ENCODE results near the gene TTC13. TPM values are rescaled to one million over a fixed set of nuclear protein-coding genes. Genes with fewer than 3 reads are reported as not detected.
A peak's percentile ranks its signal among the peaks of the same experiment; 100 is the strongest.

The TTC13 gene
- total RNA-seq, 2 experiments from 2014 or later = 13.4 to 15.5 TPM

- H3K4me1 Mint-ChIP-seq (ENCODE audit: low read depth) = peaks cover 18% of the 10 kb centered on the region
- ChIA-PET POLR2A (no interaction called here), CTCF (interaction anchor here (1.7 kb wide), 1 partner anchor 66 kb away, joined by 4 read pairs; no protein-coding TSS in a partner anchor)
- intact Hi-C loops (cut with micrococcal nuclease) = no loop called here
- H3K9me3 Mint-ChIP-seq = no peaks in the 10 kb centered on the region
- DNase-seq (no peak), ATAC-seq (no peak)
- TF ChIP-seq CTCF (IDR thresholded peaks at IDR 0.05) = no peak
- no peaks in the 10 kb centered on the region for H3K27me3 Mint-ChIP-seq
- no peak overlapping the region for H3K4me3 Mint-ChIP-seq
- peaks cover 13% of the 10 kb centered on the region for H3K36me3 Mint-ChIP-seq (ENCODE audit: low read depth)
- H3K27ac Mint-ChIP-seq = no peak overlapping the region
Measured at GRCh38 chr1:230982696-230983095, 4.0 kb upstream of the TTC13 start.

- H3K27ac Mint-ChIP-seq = no peak overlapping the region
- DNase-seq = no peak
- no peaks in the 10 kb centered on the region for H3K9me3 Mint-ChIP-seq
- no peak for TF ChIP-seq CTCF (IDR thresholded peaks at IDR 0.05)
- H3K27me3 Mint-ChIP-seq = no peaks in the 10 kb centered on the region
- ChIA-PET POLR2A (interaction anchor here (1.2 kb wide), 1 partner anchor 113 kb away, joined by 4 read pairs; no protein-coding TSS in a partner anchor), CTCF (interaction anchor here (0.7 to 1.8 kb wide), 2 partner anchors 41 to 58 kb away, joined by 3 read pairs; no protein-coding TSS in a partner anchor)
- peaks cover 32% of the 10 kb centered on the region for H3K4me1 Mint-ChIP-seq (ENCODE audit: low read depth)
- intact Hi-C loops (cut with micrococcal nuclease) = loop anchor here (5.0 kb wide), 1 partner anchor 63 kb away; no protein-coding TSS in a partner anchor
- H3K36me3 Mint-ChIP-seq (ENCODE audit: low read depth) = peaks cover 25% of the 10 kb centered on the region
- no peak for ATAC-seq
- no peak overlapping the region for H3K4me3 Mint-ChIP-seq
Measured at GRCh38 chr1:230979952-230980351, 1.3 kb upstream of the TTC13 start.

GRCh38 chr1:230979389-230979716 lies 692 bp upstream of the TTC13 start:
- ChIA-PET CTCF (interaction anchor here (0.7 to 1.8 kb wide), 3 partner anchors 11 to 57 kb away, joined by 3 to 4 read pairs (median 3); no protein-coding TSS in a partner anchor), POLR2A (interaction anchor here (1.0 to 1.8 kb wide), 5 partner anchors 19 to 232 kb away, joined by 3 to 6 read pairs (median 5); no protein-coding TSS in a partner anchor)
- no peak overlapping the region for H3K4me3 Mint-ChIP-seq
- H3K27me3 Mint-ChIP-seq = no peaks in the 10 kb centered on the region
- ATAC-seq = no peak
- no peak for TF ChIP-seq CTCF (IDR thresholded peaks at IDR 0.05)
- intact Hi-C loops (cut with micrococcal nuclease) = loop anchor here (5.0 kb wide), 1 partner anchor 62 kb away; no protein-coding TSS in a partner anchor
- H3K36me3 Mint-ChIP-seq (ENCODE audit: low read depth) = peaks cover 27% of the 10 kb centered on the region
- H3K27ac Mint-ChIP-seq = no peak overlapping the region
- H3K9me3 Mint-ChIP-seq = no peaks in the 10 kb centered on the region
- H3K4me1 Mint-ChIP-seq (ENCODE audit: low read depth) = peaks cover 34% of the 10 kb centered on the region
- no peak for DNase-seq

- Mint-ChIP-seq H3K27ac (peak overlapping the region; percentile 94), H3K4me3 (peak overlapping the region; percentile 87), H3K27me3 (no peaks in the 10 kb centered on the region), H3K36me3 (ENCODE audit: low read depth) (peaks cover 22% of the 10 kb centered on the region), H3K9me3 (no peaks in the 10 kb centered on the region), H3K4me1 (ENCODE audit: low read depth) (peaks cover 38% of the 10 kb centered on the region)
- TF ChIP-seq CTCF (IDR thresholded peaks at IDR 0.05) = no peak
- ChIA-PET CTCF (interaction anchor here (1.0 to 1.8 kb wide), 3 partner anchors 21 to 84 kb away, joined by 3 to 5 read pairs (median 3); no protein-coding TSS in a partner anchor), POLR2A (interaction anchor here (0.6 to 1.8 kb wide), 6 partner anchors 18 to 234 kb away, joined by 3 to 6 read pairs (median 4); no protein-coding TSS in a partner anchor)
- DNase-seq (peak; percentile 47), ATAC-seq (no peak)
- intact Hi-C loops (cut with micrococcal nuclease) = loop anchor here (5.0 kb wide), 1 partner anchor 61 kb away; no protein-coding TSS in a partner anchor
Measured at GRCh38 chr1:230977761-230978490, 735 bp downstream of the TTC13 start.
